NCI-H1417 treated with DMSO at 0.1 percent for 48 hours (cell line): Measurements from ENCODE around the gene PLD2.

ENCODE experiments used
- DNase-seq: peaks from one replicate; lab custom pipeline; 2025; lab: John Stamatoyannopoulos, UW

The PLD2 gene

GRCh38 chr17:4806777-4807604, at the start of gene PLD2:
TSS of gene PLD2 (plus strand) at chr17:4807152. CDS start at chr17:4807773, 621 bp downstream.
- DNase-seq, result no peak

- no peak for DNase-seq
Observed at GRCh38 chr17:4759776-4760236, 47.1 kb upstream of the PLD2 start.

- DNase-seq, result no peak
Observed at GRCh38 chr17:4764595-4764994, 42.4 kb upstream of the PLD2 start.

- DNase-seq, result no peak
Observed at GRCh38 chr17:4766201-4766600, 40.8 kb upstream of the PLD2 start.

GRCh38 chr17:4766723-4767122, 40.2 kb upstream of the PLD2 start:
- DNase-seq, result no peak

- no peak for DNase-seq
Observed at GRCh38 chr17:4768298-4768697, 38.7 kb upstream of the PLD2 start.

- DNase-seq, result no peak
Observed at GRCh38 chr17:4769628-4770027, 37.3 kb upstream of the PLD2 start.

GRCh38 chr17:4771519-4772234, 35.3 kb upstream of the PLD2 start, which contains the start of gene TM4SF5:
TSS of gene TM4SF5 (plus strand) at chr17:4771886. CDS start at chr17:4771923, 37 bp downstream.
- DNase-seq, result no peak

- DNase-seq, result no peak
Observed at GRCh38 chr17:4772235-4772613, 34.7 kb upstream of the PLD2 start.

- DNase-seq, result no peak
Observed at GRCh38 chr17:4777969-4778760, 28.8 kb upstream of the PLD2 start.

GRCh38 chr17:4780325-4780955, 26.5 kb upstream of the PLD2 start:
- DNase-seq, result no peak

GRCh38 chr17:4782652-4783051, 24.3 kb upstream of the PLD2 start:
- DNase-seq, result no peak

GRCh38 chr17:4785311-4786105, 21.4 kb upstream of the PLD2 start:
- no peak for DNase-seq

GRCh38 chr17:4786106-4786511, 20.8 kb upstream of the PLD2 start, which contains the start of gene VMO1:
TSS of gene VMO1 (minus strand) at chr17:4786364. CDS start at chr17:4786352, 12 bp downstream.
- DNase-seq, result no peak

- DNase-seq, result no peak
Observed at GRCh38 chr17:4786516-4786915, 20.4 kb upstream of the PLD2 start.

- DNase-seq, result no peak
Observed at GRCh38 chr17:4788159-4788806, 18.7 kb upstream of the PLD2 start.

GRCh38 chr17:4788807-4789700, 17.9 kb upstream of the PLD2 start, which contains the start of gene GLTPD2:
TSS of gene GLTPD2 (plus strand) at chr17:4788964. CDS start at chr17:4789012, 48 bp downstream.
- DNase-seq, result no peak

- no peak for DNase-seq
Observed at GRCh38 chr17:4789701-4789950, 17.3 kb upstream of the PLD2 start.

- DNase-seq, result no peak
Observed at GRCh38 chr17:4789951-4790704, 16.8 kb upstream of the PLD2 start.
